Stimulated activated CD8-positive, alpha-beta memory T cell treated with anti-CD3 and anti-CD28 coated beads, Interleukin-12 subunit alpha, Interleukin-12 subunit beta, amount 100 ng/mL, for 1 hour (primary cell): ENCODE data around the gene PANK3.
"Not testable (repeated sequence)": the region's sequence is repeated elsewhere in the genome, so short reads cannot be mapped to it uniquely, and the experiment has no call there.

ENCODE experiments used
- DNase-seq: peaks from one replicate; pipeline ENCODE4 v3.0.0-alpha.2; 2020; ENCODE audit warnings: low read depth

Gene PANK3

GRCh38 chr5:168578538-168579487, at the start of gene PANK3:
PANK3 (minus strand) TSS chr5:168579368; CDS start chr5:168579283, 85 bp downstream.
- DNase-seq, result no peak

GRCh38 chr5:168624850-168625364, 45.7 kb upstream of the PANK3 start:
- no peak for DNase-seq

GRCh38 chr5:168620807-168621206, 41.6 kb upstream of the PANK3 start:
- no peak for DNase-seq

- DNase-seq, result no peak
Observed at GRCh38 chr5:168614661-168615060, 35.5 kb upstream of the PANK3 start.

GRCh38 chr5:168613996-168614395, 34.8 kb upstream of the PANK3 start:
- no peak for DNase-seq

- no peak for DNase-seq
Observed at GRCh38 chr5:168613396-168613795, 34.2 kb upstream of the PANK3 start.

- DNase-seq, result no peak
Observed at GRCh38 chr5:168612996-168613395, 33.8 kb upstream of the PANK3 start.

GRCh38 chr5:168612123-168612522, 33.0 kb upstream of the PANK3 start:
- DNase-seq, result no peak

GRCh38 chr5:168611165-168611564, 32.0 kb upstream of the PANK3 start:
- no peak for DNase-seq

GRCh38 chr5:168609806-168610482, 30.8 kb upstream of the PANK3 start:
- no peak for DNase-seq

- no peak for DNase-seq
Observed at GRCh38 chr5:168608821-168609220, 29.7 kb upstream of the PANK3 start.

GRCh38 chr5:168608386-168608785, 29.2 kb upstream of the PANK3 start:
- no peak for DNase-seq

GRCh38 chr5:168607946-168608345, 28.8 kb upstream of the PANK3 start:
- DNase-seq, result no peak

- DNase-seq, result no peak
Observed at GRCh38 chr5:168606562-168606961, 27.4 kb upstream of the PANK3 start.

GRCh38 chr5:168604436-168604835, 25.3 kb upstream of the PANK3 start:
- no peak for DNase-seq

GRCh38 chr5:168603746-168604145, 24.6 kb upstream of the PANK3 start:
- no peak for DNase-seq

- DNase-seq, result no peak
Observed at GRCh38 chr5:168602517-168602916, 23.3 kb upstream of the PANK3 start.

GRCh38 chr5:168601972-168602371, 22.8 kb upstream of the PANK3 start:
- no peak for DNase-seq

- no peak for DNase-seq
Observed at GRCh38 chr5:168600409-168600808, 21.2 kb upstream of the PANK3 start.

GRCh38 chr5:168599826-168600225, 20.7 kb upstream of the PANK3 start:
- DNase-seq, result no peak

- no peak for DNase-seq
Observed at GRCh38 chr5:168598639-168599038, 19.5 kb upstream of the PANK3 start.

GRCh38 chr5:168596927-168597326, 17.8 kb upstream of the PANK3 start:
- DNase-seq, result no peak

- not testable (repeated sequence) for DNase-seq
Observed at GRCh38 chr5:168596122-168596521, 17.0 kb upstream of the PANK3 start.
